Liver (tissue), 9 donors: ENCODE results near the gene UMODL1. TPM values are rescaled to one million over a fixed set of nuclear protein-coding genes. Genes with fewer than 3 reads are reported as not detected.

Experiments used
- DNase-seq: peaks from one replicate; pipeline ENCODE4 v3.0.0-alpha.2; 2017; ENCODE audit warnings: low spot score
- H3K27ac ChIP-seq, 2 donors: one replicate each; pipeline ENCODE4 v1.7.0; 2013; ENCODE audit warnings: inconsistent platforms in 2 of 2, low read length in 2 of 2, control low read depth in 1 of 2, low read depth in 1 of 2, mild to moderate bottlenecking in 1 of 2
- H3K27me3 ChIP-seq, 4 donors: one replicate each; pipeline versions ENCODE4 v1.6.1 to v1.7.0; 2013; ENCODE audit warnings: low read length in 3 of 4, inconsistent platforms in 1 of 4, mild to moderate bottlenecking in 1 of 4, moderate library complexity in 1 of 4; ENCODE audit not compliant: control insufficient read depth in 4 of 4, insufficient read depth in 4 of 4
- H3K36me3 ChIP-seq, 4 donors: one replicate each; pipeline versions ENCODE4 v1.6.1 to v1.7.0; 2013; ENCODE audit warnings: low read length in 3 of 4, mild to moderate bottlenecking in 3 of 4, low read depth in 1 of 4, moderate library complexity in 1 of 4; ENCODE audit not compliant: control insufficient read depth in 4 of 4, insufficient read depth in 3 of 4
- H3K4me1 ChIP-seq, 4 donors: one replicate each; pipeline versions ENCODE4 v1.6.1 to v1.7.0; 2013; ENCODE audit warnings: low read length in 3 of 4, mild to moderate bottlenecking in 3 of 4, moderate library complexity in 1 of 4; ENCODE audit not compliant: control insufficient read depth in 4 of 4, insufficient read depth in 4 of 4
- H3K4me3 ChIP-seq, 3 donors: one replicate each; pipeline versions ENCODE4 v1.6.1 to v1.7.0; 2013; ENCODE audit warnings: low read length in 3 of 3, control low read depth in 1 of 3, low read depth in 1 of 3, mild to moderate bottlenecking in 1 of 3
- H3K9ac ChIP-seq, 2 donors: one replicate each; pipeline ENCODE4 v1.7.0; 2013; ENCODE audit warnings: low read length in 2 of 2, mild to moderate bottlenecking in 2 of 2, moderate library complexity in 2 of 2, control low read depth in 1 of 2, low read depth in 1 of 2
- H3K9me3 ChIP-seq, 4 donors: one replicate each; pipeline versions ENCODE4 v1.6.1 to v1.7.0; 2013; ENCODE audit warnings: low read length in 3 of 4; ENCODE audit not compliant: control insufficient read depth in 4 of 4
- CTCF ChIP-seq: fragments of 150-350 bp; IDR thresholded peaks from 2 replicates; pipeline ENCODE4 v1.5.1; 2017; ENCODE audit warnings: improper control_type of control experiment, low read depth, low read length; ENCODE audit not compliant: missing input control
- EGR1 ChIP-seq, 2 donors: IDR thresholded peaks; 2 replicates each; pipeline ENCODE4 v1.6.1; 2016 to 2018; ENCODE audit warnings: antibody characterized with exemption in 2 of 2, low read depth in 2 of 2
- FOXA1 ChIP-seq: IDR thresholded peaks from 2 replicates; pipeline ENCODE4 v1.6.1; 2016; ENCODE audit warnings: antibody characterized with exemption
- FOXA2 ChIP-seq: IDR thresholded peaks from 2 replicates; pipeline ENCODE4 v1.6.1; 2016; ENCODE audit warnings: antibody characterized with exemption
- GABPA ChIP-seq, 2 donors: IDR thresholded peaks in 1 of 2; conservative IDR thresholded peaks in 1 of 2; 2 replicates each; pipeline ENCODE4 v1.6.1; 2016; ENCODE audit warnings: antibody characterized with exemption in 2 of 2, mild to moderate bottlenecking in 1 of 2, moderate library complexity in 1 of 2
- HNF4A ChIP-seq, 2 donors: conservative IDR thresholded peaks; 2 replicates each; pipeline ENCODE4 v1.6.1; 2016; ENCODE audit warnings: antibody characterized with exemption in 2 of 2, mild to moderate bottlenecking in 2 of 2
- HNF4G ChIP-seq: IDR thresholded peaks from 2 replicates; pipeline ENCODE4 v1.6.1; 2016; ENCODE audit warnings: antibody characterized with exemption
- JUND ChIP-seq, 2 donors: IDR thresholded peaks; 2 replicates each; pipeline ENCODE4 v1.6.1; 2016; ENCODE audit warnings: antibody characterized with exemption in 2 of 2
- NR2F2 ChIP-seq: IDR thresholded peaks from 2 replicates; pipeline ENCODE4 v1.6.1; 2016; ENCODE audit warnings: antibody characterized with exemption
- RAD21 ChIP-seq, 2 donors: IDR thresholded peaks; 2 replicates each; pipeline ENCODE4 v1.6.1; 2016; ENCODE audit warnings: antibody characterized with exemption in 2 of 2, mild to moderate bottlenecking in 2 of 2
- RXRA ChIP-seq, 2 donors: IDR thresholded peaks; 2 replicates each; pipeline ENCODE4 v1.6.1; 2017 to 2018; ENCODE audit warnings: antibody characterized with exemption in 2 of 2, mild to moderate bottlenecking in 1 of 2
- SP1 ChIP-seq: IDR thresholded peaks from 2 replicates; pipeline ENCODE4 v1.6.1; 2018; ENCODE audit warnings: antibody characterized with exemption, mild to moderate bottlenecking
- TAF1 ChIP-seq: conservative IDR thresholded peaks from 2 replicates; pipeline ENCODE4 v1.6.1; 2016; ENCODE audit warnings: antibody characterized with exemption, mild to moderate bottlenecking
- YY1 ChIP-seq: IDR thresholded peaks from 2 replicates; pipeline ENCODE4 v1.6.1; 2016; ENCODE audit warnings: antibody characterized with exemption, mild to moderate bottlenecking
- WGBS: extraction: QIAGEN DNeasy Blood & Tissue Kit; methylation state at CpG from one replicate; pipeline ENCODE4 v1.1.7; 2013; 5-methylcytosine and 5-hydroxymethylcytosine counted together
- polyA plus RNA-seq, 2 donors: library from polyadenylated mRNA; stranded (reverse) in 1 of 2; unstranded in 1 of 2; fragments of 200-250 nt in 1 of 2; fragments of >200 nt in 1 of 2; fragmentation: Nextera tagmentation in 1 of 2; extraction: Ambion mirVana in 1 of 2; gene quantifications; one replicate each; pipeline versions ENCODE4 v1.2.1 to v1.2.3, GENCODE V29; 2013 to 2015
- total RNA-seq, 2 donors: library from RNA; depleted of rRNA; stranded (reverse); fragments of >200 nt; gene quantifications; one replicate each; pipeline ENCODE4 v1.2.3, GENCODE V29; 2014
- TF ChIP-seq, protein P1 (sequence below): IDR thresholded peaks from 2 replicates; pipeline ENCODE4 v1.6.1; 2016; ENCODE audit warnings: antibody characterized with exemption
- TF ChIP-seq, protein P2 (sequence below): IDR thresholded peaks from 2 replicates; pipeline ENCODE4 v1.6.1; 2016; ENCODE audit warnings: antibody characterized with exemption, mild to moderate bottlenecking
- TF ChIP-seq, protein P3 (sequence below): IDR thresholded peaks from 2 replicates; pipeline ENCODE4 v1.6.1; 2016; ENCODE audit warnings: antibody characterized with exemption
- TF ChIP-seq, protein P4 (sequence below): IDR thresholded peaks from 2 replicates; pipeline ENCODE4 v1.6.1; 2016; ENCODE audit warnings: antibody characterized with exemption
- donor health status: healthy.
- donor health status: healthy.
- donor health status: healthy.
- donor health status: healthy.
- donor health status: healthy.

Gene UMODL1
- total and polyA plus RNA-seq, 4 donors: 0.08 to 0.14 (median 0.08) TPM; not detected in 1

GRCh38 chr21:42151148-42151947 is 80.2 kb downstream of the UMODL1 start:
- Histone ChIP-seq H3K27me3 (no peaks in the 10 kb centered on the region), H3K9ac (no peak overlapping the region), H3K27ac (no peak overlapping the region), H3K4me1 (no peaks in the 10 kb centered on the region), H3K4me3 (no peak overlapping the region), H3K36me3 (no peaks in the 10 kb centered on the region), H3K9me3 (no peaks in the 10 kb centered on the region)
- TF ChIP-seq, protein P1, sequence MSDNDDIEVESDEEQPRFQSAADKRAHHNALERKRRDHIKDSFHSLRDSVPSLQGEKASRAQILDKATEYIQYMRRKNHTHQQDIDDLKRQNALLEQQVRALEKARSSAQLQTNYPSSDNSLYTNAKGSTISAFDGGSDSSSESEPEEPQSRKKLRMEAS: no peak
- TF ChIP-seq, protein P2, sequence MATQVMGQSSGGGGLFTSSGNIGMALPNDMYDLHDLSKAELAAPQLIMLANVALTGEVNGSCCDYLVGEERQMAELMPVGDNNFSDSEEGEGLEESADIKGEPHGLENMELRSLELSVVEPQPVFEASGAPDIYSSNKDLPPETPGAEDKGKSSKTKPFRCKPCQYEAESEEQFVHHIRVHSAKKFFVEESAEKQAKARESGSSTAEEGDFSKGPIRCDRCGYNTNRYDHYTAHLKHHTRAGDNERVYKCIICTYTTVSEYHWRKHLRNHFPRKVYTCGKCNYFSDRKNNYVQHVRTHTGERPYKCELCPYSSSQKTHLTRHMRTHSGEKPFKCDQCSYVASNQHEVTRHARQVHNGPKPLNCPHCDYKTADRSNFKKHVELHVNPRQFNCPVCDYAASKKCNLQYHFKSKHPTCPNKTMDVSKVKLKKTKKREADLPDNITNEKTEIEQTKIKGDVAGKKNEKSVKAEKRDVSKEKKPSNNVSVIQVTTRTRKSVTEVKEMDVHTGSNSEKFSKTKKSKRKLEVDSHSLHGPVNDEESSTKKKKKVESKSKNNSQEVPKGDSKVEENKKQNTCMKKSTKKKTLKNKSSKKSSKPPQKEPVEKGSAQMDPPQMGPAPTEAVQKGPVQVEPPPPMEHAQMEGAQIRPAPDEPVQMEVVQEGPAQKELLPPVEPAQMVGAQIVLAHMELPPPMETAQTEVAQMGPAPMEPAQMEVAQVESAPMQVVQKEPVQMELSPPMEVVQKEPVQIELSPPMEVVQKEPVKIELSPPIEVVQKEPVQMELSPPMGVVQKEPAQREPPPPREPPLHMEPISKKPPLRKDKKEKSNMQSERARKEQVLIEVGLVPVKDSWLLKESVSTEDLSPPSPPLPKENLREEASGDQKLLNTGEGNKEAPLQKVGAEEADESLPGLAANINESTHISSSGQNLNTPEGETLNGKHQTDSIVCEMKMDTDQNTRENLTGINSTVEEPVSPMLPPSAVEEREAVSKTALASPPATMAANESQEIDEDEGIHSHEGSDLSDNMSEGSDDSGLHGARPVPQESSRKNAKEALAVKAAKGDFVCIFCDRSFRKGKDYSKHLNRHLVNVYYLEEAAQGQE: no peak
- TF ChIP-seq RAD21 (IDR thresholded peaks at IDR 0.05) (no peak), FOXA1 (no peak), TAF1 (no peak), HNF4G (no peak), EGR1 (IDR thresholded peaks at IDR 0.05; ENCODE audit: low read depth in 2 of 2) (no peak), SP1 (no peak), FOXA2 (no peak), JUND (IDR thresholded peaks at IDR 0.05) (no peak), HNF4A (conservative IDR thresholded peaks at IDR 0.05) (no peak), NR2F2 (no peak), RXRA (IDR thresholded peaks at IDR 0.05) (no peak), YY1 (no peak), GABPA (IDR thresholded peaks at IDR 0.05 in 1 of 2, conservative IDR thresholded peaks at IDR 0.05 in 1 of 2) (no peak), CTCF (no peak)
- TF ChIP-seq, protein P3, sequence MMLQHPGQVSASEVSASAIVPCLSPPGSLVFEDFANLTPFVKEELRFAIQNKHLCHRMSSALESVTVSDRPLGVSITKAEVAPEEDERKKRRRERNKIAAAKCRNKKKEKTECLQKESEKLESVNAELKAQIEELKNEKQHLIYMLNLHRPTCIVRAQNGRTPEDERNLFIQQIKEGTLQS: no peak
- TF ChIP-seq, protein P4, sequence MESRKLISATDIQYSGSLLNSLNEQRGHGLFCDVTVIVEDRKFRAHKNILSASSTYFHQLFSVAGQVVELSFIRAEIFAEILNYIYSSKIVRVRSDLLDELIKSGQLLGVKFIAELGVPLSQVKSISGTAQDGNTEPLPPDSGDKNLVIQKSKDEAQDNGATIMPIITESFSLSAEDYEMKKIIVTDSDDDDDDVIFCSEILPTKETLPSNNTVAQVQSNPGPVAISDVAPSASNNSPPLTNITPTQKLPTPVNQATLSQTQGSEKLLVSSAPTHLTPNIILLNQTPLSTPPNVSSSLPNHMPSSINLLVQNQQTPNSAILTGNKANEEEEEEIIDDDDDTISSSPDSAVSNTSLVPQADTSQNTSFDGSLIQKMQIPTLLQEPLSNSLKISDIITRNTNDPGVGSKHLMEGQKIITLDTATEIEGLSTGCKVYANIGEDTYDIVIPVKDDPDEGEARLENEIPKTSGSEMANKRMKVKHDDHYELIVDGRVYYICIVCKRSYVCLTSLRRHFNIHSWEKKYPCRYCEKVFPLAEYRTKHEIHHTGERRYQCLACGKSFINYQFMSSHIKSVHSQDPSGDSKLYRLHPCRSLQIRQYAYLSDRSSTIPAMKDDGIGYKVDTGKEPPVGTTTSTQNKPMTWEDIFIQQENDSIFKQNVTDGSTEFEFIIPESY: no peak
- 78% methylated on average over 12 of the region's 12 CpGs for WGBS
- no peak for DNase-seq
